Endothelial cell of umbilical vein (primary cell): ENCODE measurements around the gene CEACAM7. TPM values are rescaled to one million over a fixed set of nuclear protein-coding genes. Genes with fewer than 3 reads are reported as not detected.

Experiments used
- BruUV-seq: library from RNA; stranded (reverse); fragments of 400-500 nt; replicated peaks from 2 replicates; lab custom pipeline; 2021; lab: Mats Ljungman, UMichigan
- CTCF ChIA-PET: fragments of 300-600, 350-600 bp; sonication (Branson Sonifier 250); formaldehyde crosslinking; loops from one replicate; lab custom pipeline; 2021; ENCODE audit warnings: antibody characterized with exemption, inconsistent platforms; lab: Charles Lee
- POLR2A ChIA-PET: fragments of 300-600, 350-600 bp; sonication (Branson Sonifier 250); formaldehyde crosslinking; loops from one replicate; lab custom pipeline; 2021; ENCODE audit warnings: antibody characterized with exemption, inconsistent platforms; lab: Charles Lee
- DNase-seq: peaks from one replicate; pipeline ENCODE4 v3.0.0-alpha.2; 2011; ENCODE audit warnings: low read depth, low spot score
- FAIRE-seq: peaks from 2 replicates; lab custom pipeline; 2011; peaks lifted over from hg19 to GRCh38; lab: Jason Lieb, UNC
- H2AFZ ChIP-seq: 2 replicates; pipeline ENCODE4 v1.6.0; 2012; ENCODE audit warnings: low read depth, low read length, control low read depth, inconsistent platforms
- H3K27ac ChIP-seq: 2 replicates; pipeline ENCODE4 v1.5.1; 2011; ENCODE audit warnings: low read depth, mild to moderate bottlenecking, control low read depth, low read length, moderate library complexity; ENCODE audit not compliant: insufficient read depth
- H3K27me3 ChIP-seq, 2 experiments: 2 replicates each; pipeline versions ENCODE4 v1.6.0 to v1.6.1; 2011; ENCODE audit warnings: low read length in 2 of 2, mixed read lengths in 1 of 2; ENCODE audit not compliant: control insufficient read depth in 2 of 2, insufficient read depth in 2 of 2
- H3K36me3 ChIP-seq, 2 experiments: 2 replicates in 1 of 2; 3 replicates in 1 of 2; pipeline ENCODE4 v1.5.1; 2011; ENCODE audit warnings: low read length in 2 of 2, mild to moderate bottlenecking in 1 of 2, moderate library complexity in 1 of 2; ENCODE audit not compliant: control insufficient read depth in 2 of 2, insufficient read depth in 2 of 2; ENCODE audit errors: extremely low read depth in 1 of 2
- H3K4me1 ChIP-seq: 3 replicates; pipeline ENCODE4 v1.5.1; 2011; ENCODE audit warnings: mild to moderate bottlenecking, low read length; ENCODE audit not compliant: control insufficient read depth, insufficient read depth; ENCODE audit errors: extremely low read depth
- H3K4me2 ChIP-seq: 2 replicates; pipeline ENCODE4 v1.6.1; 2011; ENCODE audit warnings: low read length, control low read depth, mixed read lengths; ENCODE audit not compliant: insufficient read depth
- H3K4me3 ChIP-seq, 3 experiments: fragments of 200-600 bp in 1 of 3; sonication (generic), shearing (Covaris generic) in 1 of 3; replicated peaks in 1 of 3; 2 replicates each; pipeline ENCODE4 v1.5.1; 2011 to 2016; ENCODE audit warnings: control low read depth in 3 of 3, low read length in 3 of 3, mild to moderate bottlenecking in 2 of 3, inconsistent platforms in 1 of 3, low read depth in 1 of 3, moderate library complexity in 1 of 3; ENCODE audit not compliant: insufficient read depth in 1 of 3
- H3K79me2 ChIP-seq: 2 replicates; pipeline ENCODE4 v1.6.0; 2012; ENCODE audit warnings: low read length, inconsistent platforms; ENCODE audit not compliant: control insufficient read depth, insufficient read depth
- H3K9ac ChIP-seq: replicated peaks from 2 replicates; pipeline ENCODE3; 2011; ENCODE audit warnings: low read length, control low read depth; ENCODE audit not compliant: insufficient read depth; ENCODE audit errors: extremely low read depth
- H3K9me1 ChIP-seq: replicated peaks from 3 replicates; pipeline ENCODE4 v1.6.0; 2011; ENCODE audit warnings: mild to moderate bottlenecking, low read length; ENCODE audit not compliant: control insufficient read depth, insufficient read depth; ENCODE audit errors: extremely low read depth
- H3K9me3 ChIP-seq: replicated peaks from 2 replicates; pipeline ENCODE4 v1.5.1; 2012; ENCODE audit warnings: low read length, inconsistent platforms; ENCODE audit not compliant: control insufficient read depth, insufficient read depth
- H4K20me1 ChIP-seq: replicated peaks from 2 replicates; pipeline ENCODE3; 2011; ENCODE audit warnings: mild to moderate bottlenecking, low read length; ENCODE audit not compliant: control insufficient read depth, insufficient read depth; ENCODE audit errors: extremely low read depth
- CTCF ChIP-seq, 2 donors: IDR thresholded peaks; 1 replicate in 1 of 2; 2 replicates in 1 of 2; pipeline ENCODE4 v1.5.1; 2011; ENCODE audit warnings: low read length in 2 of 2, mild to moderate bottlenecking in 2 of 2, moderate library complexity in 2 of 2, control low read depth in 1 of 2, inconsistent platforms in 1 of 2, low read depth in 1 of 2; ENCODE audit not compliant: insufficient read depth in 1 of 2; ENCODE audit errors: extremely low read depth in 1 of 2
- EZH2 ChIP-seq: IDR thresholded peaks from 2 replicates; pipeline ENCODE4 v1.6.1; 2012; ENCODE audit warnings: borderline replicate concordance, low read depth, mild to moderate bottlenecking, moderate library complexity, low read length, inconsistent platforms; ENCODE audit not compliant: severe bottlenecking
- FOS ChIP-seq: IDR thresholded peaks from 2 replicates; pipeline ENCODE4 v1.6.1; 2011; ENCODE audit warnings: mild to moderate bottlenecking, low read length, moderate library complexity, borderline replicate concordance; ENCODE audit not compliant: insufficient read depth
- GATA2 ChIP-seq: IDR thresholded peaks from 2 replicates; pipeline ENCODE4 v1.7.0; 2011; ENCODE audit warnings: low read depth, mild to moderate bottlenecking, moderate library complexity, mixed read lengths, low read length; ENCODE audit not compliant: insufficient read length, insufficient read depth
- JUN ChIP-seq: IDR thresholded peaks from 2 replicates; pipeline ENCODE4 v1.6.1; 2011; ENCODE audit warnings: borderline replicate concordance, low read depth; ENCODE audit not compliant: insufficient read length, insufficient read depth
- MAX ChIP-seq: IDR thresholded peaks from 2 replicates; pipeline ENCODE4 v1.6.1; 2011; ENCODE audit not compliant: insufficient read depth, insufficient read length
- MYC ChIP-seq: IDR thresholded peaks from one replicate; pipeline ENCODE4 v1.6.1; 2011; ENCODE audit warnings: mild to moderate bottlenecking, low read depth, low read length
- POLR2A ChIP-seq: IDR thresholded peaks from 2 replicates; pipeline ENCODE4 v1.6.1; 2012; ENCODE audit warnings: low read depth, mild to moderate bottlenecking, control low read depth, low read length
- POLR2AphosphoS5 ChIP-seq: IDR thresholded peaks from 2 replicates; pipeline ENCODE4 v1.6.1; 2012; ENCODE audit warnings: low read depth, mild to moderate bottlenecking, control low read depth, low read length, moderate library complexity; ENCODE audit not compliant: insufficient read depth
- dilution Hi-C: fragments of 300-500 bp; cut with MboI; formaldehyde crosslinking; loops from one replicate; pipeline ENCODE4 v1.15.0; 2019; ENCODE audit warnings: low sequenced_read_pairs; ENCODE audit not compliant: extremely low pct_ligation_motif_present
- intact Hi-C: fragments of 100-400 bp; cut with micrococcal nuclease; formaldehyde crosslinking; loops from one replicate; pipeline ENCODE4 v1.10.0; 2022
- polyA plus RNA-seq, 4 experiments: library from polyadenylated mRNA; depleted of rRNA in 3 of 4; stranded (reverse) in 3 of 4; unstranded in 1 of 4; fragments of >200 nt; gene quantifications; 2 replicates each; pipeline versions ENCODE4 v1.2.1 to v1.2.3, GENCODE V29; 2011 to 2012; ENCODE audit warnings: missing spikeins in 1 of 4
- total RNA-seq: library from RNA; stranded (reverse); gene quantifications from 2 replicates; pipeline ENCODE4 v1.2.3, GENCODE V29; 2021

Gene CEACAM7
- total and polyA plus RNA-seq, 2 donors (not counting 3 experiments of a cell fraction or from before 2014, with no cell fraction given), result 0.03 TPM; not detected in 1

GRCh38 chr19:41687419-41687818 lies 651 bp downstream of the CEACAM7 start:
- BruUV-seq, result no TSS peak
- dilution Hi-C loops, result no loop called here
- Histone ChIP-seq H3K36me3 (no peaks in the 10 kb centered on the region), H3K4me2 (no peak overlapping the region), H3K4me3 (no peak overlapping the region), H3K27ac (no peak overlapping the region), H3K4me1 (no peaks in the 10 kb centered on the region), H4K20me1 (no peaks in the 10 kb centered on the region), H3K27me3 (peaks cover 0 to 2% of the 10 kb centered on the region in 2 experiments), H3K9me1 (no peaks in the 10 kb centered on the region), H3K9ac (no peak overlapping the region), H3K9me3 (no peaks in the 10 kb centered on the region), H2AFZ (no peak overlapping the region), H3K79me2 (no peaks in the 10 kb centered on the region)
- POLR2A ChIA-PET, result no interaction called here
- intact Hi-C loops, result no loop called here
- FAIRE-seq, result no peak
- no peak for DNase-seq
- TF ChIP-seq GATA2 (no peak), EZH2 (no peak), MAX (no peak)
- CTCF ChIA-PET, result interaction anchor here (2.7 kb wide), 1 partner anchor 46 kb away, joined by 13 read pairs; no protein-coding TSS in a partner anchor

GRCh38 chr19:41682437-41682836 lies 5.6 kb downstream of the CEACAM7 start:
- POLR2A ChIA-PET, result no interaction called here
- Histone ChIP-seq H3K36me3 (no peaks in the 10 kb centered on the region), H3K79me2 (no peaks in the 10 kb centered on the region), H2AFZ (no peak overlapping the region), H3K9me3 (no peaks in the 10 kb centered on the region), H3K27ac (no peak overlapping the region), H3K4me3 (no peak overlapping the region), H3K9ac (no peak overlapping the region), H4K20me1 (no peaks in the 10 kb centered on the region), H3K27me3 (peaks cover under 1 to 3% of the 10 kb centered on the region in 2 experiments), H3K4me1 (no peaks in the 10 kb centered on the region), H3K4me2 (no peak overlapping the region), H3K9me1 (no peaks in the 10 kb centered on the region)
- TF ChIP-seq GATA2 (no peak), POLR2A (no peak), JUN (no peak), MAX (no peak), MYC (no peak), POLR2AphosphoS5 (no peak), CTCF (IDR thresholded peaks at IDR 0.05; ENCODE audit: extremely low read depth in 1 of 2, insufficient read depth in 1 of 2, low read depth in 1 of 2, low read length in 2 of 2) (no peak), EZH2 (no peak), FOS (no peak)
- intact Hi-C loops, result no loop called here
- dilution Hi-C loops, result no loop called here
- BruUV-seq, result no TSS peak
- DNase-seq (no peak), FAIRE-seq (no peak)
- CTCF ChIA-PET, result interaction anchor here (0.9 to 1.7 kb wide), 4 partner anchors 9 to 40 kb away, joined by 3 to 6 read pairs (median 4); no protein-coding TSS in a partner anchor
